HAP-1 (cell line): ENCODE data around the gene KSR1.

Experiments used
- DNase-seq, 2 experiments: peaks; one replicate each; pipeline ENCODE4 v3.0.0-alpha.2; 2016 to 2020; ENCODE audit warnings: low spot score in 2 of 2
- H3K27me3 ChIP-seq: fragments of 250-450 bp; sonication (Bioruptor Pico); 2 replicates; pipeline ENCODE4 v1.5.1; 2020; ENCODE audit warnings: low read depth, mild to moderate bottlenecking, moderate library complexity
- H3K36me3 ChIP-seq: fragments of 250-450 bp; sonication (Bioruptor Pico); replicated peaks from 2 replicates; pipeline ENCODE4 v1.5.1; 2020; ENCODE audit warnings: mild to moderate bottlenecking
- H3K4me1 ChIP-seq: fragments of 250-450 bp; sonication (Bioruptor Pico); 2 replicates; pipeline ENCODE4 v1.5.1; 2020; ENCODE audit warnings: mild to moderate bottlenecking
- H3K4me3 ChIP-seq: fragments of 250-450 bp; sonication (Bioruptor Pico); 2 replicates; pipeline ENCODE4 v1.5.1; 2020; ENCODE audit warnings: mild to moderate bottlenecking, moderate library complexity
- H3K9me3 ChIP-seq: fragments of 250-450 bp; sonication (Bioruptor Pico); 2 replicates; pipeline ENCODE4 v1.5.1; 2020; ENCODE audit warnings: mild to moderate bottlenecking, moderate library complexity
- in situ Hi-C: fragments of 300-500 bp; cut with MboI; formaldehyde crosslinking; loops from 3 replicates; pipeline ENCODE4 v1.14.3; 2020; ENCODE audit warnings: low sequenced_read_pairs, inconsistent platforms, mixed read lengths

KSR1 gene

DNA sequence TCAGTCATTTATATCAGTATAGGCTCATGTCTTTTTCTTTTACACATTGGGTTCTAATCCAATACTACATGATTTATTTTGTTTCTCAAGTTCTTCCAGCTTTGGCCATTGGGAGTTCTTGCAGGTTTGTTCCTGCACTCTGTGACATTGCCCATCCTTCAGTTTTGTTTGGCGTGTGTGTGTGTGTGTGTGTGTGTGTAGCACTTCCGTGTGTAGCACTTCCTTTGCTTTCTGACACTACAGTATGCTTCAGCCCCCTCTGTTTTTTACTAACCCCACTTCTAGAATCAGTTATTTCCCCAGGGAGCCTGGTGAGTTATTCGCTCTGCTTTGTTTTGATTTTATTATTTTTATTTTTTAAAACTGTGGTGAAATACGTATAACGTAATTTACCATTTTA is 99.1 kb downstream of the KSR1 start:
- no peak overlapping the region for H3K4me3 ChIP-seq
- H3K4me1 ChIP-seq = no peaks in the 10 kb centered on the region
- no peaks in the 10 kb centered on the region for H3K36me3 ChIP-seq
- H3K27me3 ChIP-seq = no peaks in the 10 kb centered on the region
- no peaks in the 10 kb centered on the region for H3K9me3 ChIP-seq
- no peak for DNase-seq
- in situ Hi-C loops = no loop called here

- in situ Hi-C loops = no loop called here
- no peak overlapping the region for H3K4me3 ChIP-seq
- no peaks in the 10 kb centered on the region for H3K9me3 ChIP-seq
- no peaks in the 10 kb centered on the region for H3K27me3 ChIP-seq
- H3K36me3 ChIP-seq = no peaks in the 10 kb centered on the region
- H3K4me1 ChIP-seq = no peaks in the 10 kb centered on the region
- no peak for DNase-seq
Observed at GRCh38 chr17:27558341-27558740, 102.1 kb downstream of the KSR1 start.

GRCh38 chr17:27558842-27559505 is 102.7 kb downstream of the KSR1 start:
- Histone ChIP-seq H3K9me3 (no peaks in the 10 kb centered on the region), H3K27me3 (no peaks in the 10 kb centered on the region), H3K36me3 (no peaks in the 10 kb centered on the region), H3K4me3 (no peak overlapping the region), H3K4me1 (no peaks in the 10 kb centered on the region)
- no peak for DNase-seq
- in situ Hi-C loops = no loop called here

DNA sequence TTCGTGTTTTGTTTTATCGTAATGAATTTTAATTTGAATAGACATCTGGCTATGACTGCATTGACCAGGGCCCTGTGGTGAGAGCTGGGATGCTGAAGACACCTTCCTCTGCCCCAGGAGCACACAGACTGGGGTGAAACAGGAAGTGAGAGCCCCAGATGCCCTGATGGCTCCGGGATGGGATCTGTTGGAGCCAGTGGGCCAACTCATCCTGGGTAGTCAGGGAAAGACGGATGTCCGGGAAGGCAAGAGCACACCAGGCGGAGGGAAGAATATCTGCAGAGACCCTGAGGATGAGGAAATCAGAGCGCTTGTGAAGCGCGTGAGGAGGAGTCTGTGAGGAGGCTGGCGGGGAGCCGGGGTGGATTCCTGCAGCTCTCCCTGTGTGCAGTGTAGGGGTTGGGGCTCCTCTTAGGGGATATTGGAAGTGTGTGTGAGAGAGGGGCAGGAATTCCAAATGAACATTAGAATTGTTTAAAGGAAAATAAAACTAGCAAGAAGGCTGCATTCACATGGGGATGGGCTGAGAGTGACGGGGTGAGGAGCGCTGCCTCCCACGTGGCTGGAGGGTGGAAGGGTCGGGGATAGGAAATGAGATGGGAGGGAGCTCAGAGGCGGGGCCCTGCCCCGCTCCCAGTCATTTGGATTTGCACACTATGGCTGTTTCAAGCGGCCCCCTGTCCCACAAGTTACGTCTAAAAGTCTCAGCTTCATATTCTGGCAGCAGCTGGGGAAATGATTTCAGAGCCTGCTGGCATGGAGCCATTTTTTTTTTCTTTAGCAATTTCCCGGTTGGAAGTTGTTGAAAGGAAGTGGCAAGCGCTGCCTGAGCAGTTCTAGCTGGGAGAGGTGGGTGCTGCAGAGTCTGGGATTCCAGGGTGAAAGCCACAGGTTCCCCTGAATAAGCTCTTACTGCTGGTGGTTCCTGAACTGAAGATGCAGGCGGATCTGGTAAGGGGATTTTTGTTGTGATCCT is 103.5 kb downstream of the KSR1 start:
- no peaks in the 10 kb centered on the region for H3K9me3 ChIP-seq
- no peaks in the 10 kb centered on the region for H3K36me3 ChIP-seq
- no peak overlapping the region for H3K4me3 ChIP-seq
- no peak for DNase-seq
- no peaks in the 10 kb centered on the region for H3K4me1 ChIP-seq
- in situ Hi-C loops = no loop called here
- H3K27me3 ChIP-seq = no peaks in the 10 kb centered on the region

DNA sequence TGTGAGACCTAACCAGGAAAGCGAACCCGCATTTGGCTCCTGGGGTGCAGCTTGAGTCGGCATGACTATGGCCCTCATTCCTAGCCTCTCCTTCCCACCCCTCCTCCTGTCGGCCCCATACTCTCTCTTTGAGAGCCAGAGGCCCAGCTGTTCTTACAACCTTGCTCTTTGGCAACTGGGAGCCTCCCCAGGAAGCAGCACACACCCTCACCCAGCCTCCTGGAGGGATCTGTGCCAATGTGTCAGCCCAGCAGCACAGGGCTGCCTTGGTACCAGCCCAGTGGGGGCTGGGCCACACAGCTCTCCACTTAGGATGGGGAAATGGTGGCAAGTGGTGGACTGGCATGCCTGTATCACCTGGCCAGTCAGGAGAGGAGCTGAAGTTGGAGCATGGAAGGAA is 104.4 kb downstream of the KSR1 start:
- in situ Hi-C loops = no loop called here
- H3K9me3 ChIP-seq = no peaks in the 10 kb centered on the region
- no peaks in the 10 kb centered on the region for H3K36me3 ChIP-seq
- DNase-seq = no peak
- no peaks in the 10 kb centered on the region for H3K4me1 ChIP-seq
- H3K27me3 ChIP-seq = no peaks in the 10 kb centered on the region
- no peak overlapping the region for H3K4me3 ChIP-seq

GRCh38 chr17:27562777-27563455 is 106.7 kb downstream of the KSR1 start:
- H3K27me3 ChIP-seq = no peaks in the 10 kb centered on the region
- in situ Hi-C loops = no loop called here
- H3K4me1 ChIP-seq = no peaks in the 10 kb centered on the region
- DNase-seq = no peak
- no peaks in the 10 kb centered on the region for H3K36me3 ChIP-seq
- H3K9me3 ChIP-seq = no peaks in the 10 kb centered on the region
- H3K4me3 ChIP-seq = no peak overlapping the region

GRCh38 chr17:27563532-27563931 is 107.3 kb downstream of the KSR1 start:
- in situ Hi-C loops = no loop called here
- Histone ChIP-seq H3K4me3 (no peak overlapping the region), H3K36me3 (no peaks in the 10 kb centered on the region), H3K9me3 (no peaks in the 10 kb centered on the region), H3K27me3 (no peaks in the 10 kb centered on the region), H3K4me1 (no peaks in the 10 kb centered on the region)
- no peak for DNase-seq

DNA sequence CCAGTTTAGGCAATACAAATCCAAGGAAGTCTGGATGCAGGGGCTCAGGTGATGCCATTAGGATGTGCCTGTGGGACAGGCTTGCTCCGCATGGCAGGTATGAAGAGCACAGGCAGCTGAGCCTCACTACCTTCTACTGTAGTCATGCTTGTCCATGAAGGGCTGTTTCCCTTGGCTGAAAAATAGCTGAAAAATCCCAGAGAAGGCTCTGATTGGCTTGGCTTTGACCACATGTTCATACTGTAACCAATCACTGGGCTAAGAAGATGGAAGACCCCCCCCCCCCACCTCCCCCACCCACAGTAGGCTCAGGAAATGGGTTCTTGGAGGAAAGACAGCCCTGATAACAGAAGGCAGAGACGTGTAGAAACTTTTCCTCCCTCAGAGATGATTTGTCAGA is 108.2 kb downstream of the KSR1 start:
- Histone ChIP-seq H3K9me3 (no peaks in the 10 kb centered on the region), H3K4me3 (no peak overlapping the region), H3K4me1 (no peaks in the 10 kb centered on the region), H3K36me3 (no peaks in the 10 kb centered on the region), H3K27me3 (no peaks in the 10 kb centered on the region)
- DNase-seq = no peak
- in situ Hi-C loops = no loop called here

DNA sequence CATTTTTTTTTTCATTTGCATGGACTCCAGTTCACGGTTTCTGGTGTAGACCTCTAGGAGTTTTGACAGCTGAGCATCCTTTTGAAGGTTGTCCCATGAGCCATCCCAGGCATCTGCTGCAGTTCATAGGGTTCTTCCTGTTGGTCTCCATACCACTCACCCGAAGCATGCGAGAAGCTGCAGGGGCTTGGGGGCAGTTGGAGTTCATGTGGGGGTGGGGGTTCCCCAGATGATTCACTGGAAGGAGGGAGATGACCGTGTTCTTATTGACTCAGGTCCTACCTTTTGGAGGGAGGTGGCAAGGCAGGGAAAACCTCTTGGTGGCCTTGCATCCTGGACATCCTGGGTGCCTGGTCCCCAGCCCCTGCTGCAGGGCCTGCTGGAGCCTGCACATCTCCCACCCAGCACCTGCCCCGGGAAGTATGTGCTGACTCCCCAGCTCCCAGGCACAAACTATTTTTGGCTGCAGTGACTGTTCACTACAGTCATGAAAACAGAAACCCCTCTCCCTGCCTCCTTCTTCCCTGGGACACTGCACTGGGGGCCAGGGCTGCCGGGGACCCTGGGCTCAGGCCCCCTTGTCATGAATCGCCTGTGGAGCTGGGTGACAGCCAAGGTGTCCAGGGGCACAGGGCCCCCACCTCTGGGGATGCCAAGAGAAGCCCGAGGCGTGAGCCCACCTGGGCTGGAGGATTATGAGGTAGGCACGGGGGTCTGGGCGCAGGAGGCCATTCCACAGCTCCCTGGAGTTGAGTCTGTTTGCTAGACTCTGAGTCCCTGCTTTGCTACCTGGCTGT is 109.8 kb downstream of the KSR1 start:
- in situ Hi-C loops = no loop called here
- Histone ChIP-seq H3K9me3 (no peaks in the 10 kb centered on the region), H3K36me3 (no peaks in the 10 kb centered on the region), H3K4me3 (no peak overlapping the region), H3K27me3 (no peaks in the 10 kb centered on the region), H3K4me1 (no peaks in the 10 kb centered on the region; the same call in 1 of the 2 replicates)
- no peak for DNase-seq

GRCh38 chr17:27566671-27567562 is 110.7 kb downstream of the KSR1 start:
- no peak for DNase-seq
- Histone ChIP-seq H3K36me3 (no peaks in the 10 kb centered on the region), H3K4me3 (no peak overlapping the region), H3K9me3 (no peaks in the 10 kb centered on the region), H3K4me1 (no peaks in the 10 kb centered on the region; the same call in 1 of the 2 replicates), H3K27me3 (no peaks in the 10 kb centered on the region)
- in situ Hi-C loops = no loop called here

DNA sequence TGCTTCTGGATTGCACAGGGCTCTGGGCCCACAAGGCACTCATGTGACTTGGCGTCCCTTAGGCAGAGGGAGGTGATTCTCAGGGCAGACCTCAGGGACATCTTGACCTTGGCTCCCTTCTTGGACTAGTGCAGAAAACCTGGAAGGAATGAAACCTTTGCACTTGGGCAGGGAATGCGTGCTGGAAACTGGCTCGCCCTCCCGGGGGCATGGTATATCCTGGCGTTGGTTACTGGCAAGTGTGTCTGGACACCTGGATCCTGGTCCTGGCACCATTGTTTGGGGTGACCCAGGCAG is 111.3 kb downstream of the KSR1 start:
- DNase-seq = no peak
- Histone ChIP-seq H3K9me3 (no peaks in the 10 kb centered on the region), H3K4me3 (no peak overlapping the region), H3K36me3 (no peaks in the 10 kb centered on the region), H3K27me3 (no peaks in the 10 kb centered on the region), H3K4me1 (no peaks in the 10 kb centered on the region; the same call in 1 of the 2 replicates)
- in situ Hi-C loops = no loop called here

- Histone ChIP-seq H3K9me3 (no peaks in the 10 kb centered on the region), H3K27me3 (no peaks in the 10 kb centered on the region), H3K4me1 (peaks cover 3% of the 10 kb centered on the region), H3K4me3 (no peak overlapping the region), H3K36me3 (no peaks in the 10 kb centered on the region)
- in situ Hi-C loops = no loop called here
- no peak for DNase-seq
Observed at GRCh38 chr17:27568216-27568615, 112.0 kb downstream of the KSR1 start.

- no peak for DNase-seq
- in situ Hi-C loops = no loop called here
- Histone ChIP-seq H3K36me3 (no peaks in the 10 kb centered on the region), H3K4me3 (no peak overlapping the region), H3K9me3 (no peaks in the 10 kb centered on the region), H3K27me3 (no peaks in the 10 kb centered on the region), H3K4me1 (peaks cover 7% of the 10 kb centered on the region)
Observed at GRCh38 chr17:27568811-27569210, 112.6 kb downstream of the KSR1 start.
